Measurements from ENCODE around the gene APBA2. TPM values are rescaled to one million over a fixed set of nuclear protein-coding genes. Genes with fewer than 3 reads are reported as not detected.
"Not testable (repeated sequence)": the region's sequence is repeated elsewhere in the genome, so short reads cannot be mapped to it uniquely, and the experiment has no call there.

Gene APBA2
- total RNA-seq, result 10 to 100 TPM; 19.2 to 21.2 TPM

DNA sequence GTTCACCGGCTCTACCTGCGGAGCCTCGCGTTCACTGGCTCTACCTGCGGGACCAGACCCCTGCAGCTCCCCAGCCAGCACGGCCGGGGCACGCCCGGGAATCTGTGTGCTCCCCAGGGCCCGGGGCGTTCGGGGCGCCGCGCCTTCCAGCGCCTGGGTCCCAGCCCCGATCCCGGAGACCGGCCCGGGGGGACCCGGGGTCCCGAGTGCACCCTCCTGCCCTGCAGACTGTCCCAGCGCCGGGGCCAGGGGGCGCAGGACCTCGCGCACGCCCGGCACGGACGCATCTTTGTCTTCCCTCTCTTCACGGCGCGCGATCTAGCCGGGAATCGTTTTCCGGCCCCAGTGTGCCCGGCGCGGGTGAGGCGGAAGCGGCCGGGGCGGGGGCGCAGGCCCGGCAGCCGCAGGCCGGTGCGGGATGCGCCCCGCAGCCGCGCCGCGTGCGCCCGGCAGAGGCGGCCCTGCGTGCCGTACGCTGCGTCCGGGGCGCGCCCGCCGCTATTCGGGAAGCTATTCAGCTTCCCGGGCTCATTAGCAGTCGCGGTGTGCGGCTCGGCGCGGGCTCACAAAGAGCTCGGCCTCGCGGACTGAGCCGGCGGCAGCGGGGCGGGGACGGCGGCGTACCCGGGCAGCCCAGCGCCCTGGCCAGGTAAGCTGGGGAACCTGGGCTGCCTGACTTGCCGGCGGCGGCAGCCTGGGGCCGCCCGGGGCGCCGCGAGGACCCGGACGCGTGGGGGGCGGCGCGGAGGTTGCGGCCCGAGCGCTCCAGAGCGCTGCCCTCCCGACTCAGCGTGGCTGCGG, at the start of gene APBA2:
Gene APBA2, plus strand, starts transcription at position 345 of the 801 bp plus-strand sequence. CDS start 167,911 bp downstream, outside the sequence.
- CTCF ChIA-PET, result no interaction called here
- no peaks in the 10 kb centered on the region for H3K9me3 Mint-ChIP-seq
- POLR2A ChIA-PET, result no interaction called here

DNA sequence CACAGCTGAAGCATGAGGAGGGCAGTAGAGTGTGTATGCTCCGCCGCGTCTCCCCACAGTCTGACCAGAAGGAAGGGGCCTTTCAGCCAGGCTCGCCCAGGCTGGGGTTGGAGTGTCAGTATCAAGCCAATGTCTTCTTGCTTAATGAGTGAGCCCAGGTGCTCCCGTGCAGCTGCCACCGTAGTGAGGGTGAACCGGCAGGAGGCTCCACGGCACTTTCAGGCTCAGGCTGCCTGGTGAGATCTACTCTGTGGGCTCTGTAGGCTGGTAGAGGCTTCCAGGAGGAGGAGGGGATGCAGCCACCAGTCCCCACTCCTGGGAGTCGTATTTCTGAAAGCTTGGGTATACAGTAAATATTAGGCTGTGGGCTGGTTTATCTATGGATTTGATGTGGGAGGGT, 45.5 kb upstream of the APBA2 start:
- DNase-seq; H3K27me3 Mint-ChIP-seq; H3K36me3 Mint-ChIP-seq (ENCODE audit: low read depth); POLR2A ChIA-PET; H3K4me3 Mint-ChIP-seq; H3K4me1 Mint-ChIP-seq; H3K9me3 Mint-ChIP-seq; H3K27ac Mint-ChIP-seq; CTCF ChIA-PET: not testable (repeated sequence)

More for the DNA sequence above, at the start of gene APBA2:
- peak within 1 kb of the TSS; percentile 75 for H3K4me3 Mint-ChIP-seq
- peak; percentile 42 for DNase-seq
- peaks cover 6% of the 10 kb centered on the region for H3K36me3 Mint-ChIP-seq (ENCODE audit: low read depth)
- H3K27me3 Mint-ChIP-seq, result peaks cover 18% of the 10 kb centered on the region
- peaks cover 34% of the 10 kb centered on the region for H3K4me1 Mint-ChIP-seq
- H3K27ac Mint-ChIP-seq, result no peak within 1 kb of the TSS

DNA sequence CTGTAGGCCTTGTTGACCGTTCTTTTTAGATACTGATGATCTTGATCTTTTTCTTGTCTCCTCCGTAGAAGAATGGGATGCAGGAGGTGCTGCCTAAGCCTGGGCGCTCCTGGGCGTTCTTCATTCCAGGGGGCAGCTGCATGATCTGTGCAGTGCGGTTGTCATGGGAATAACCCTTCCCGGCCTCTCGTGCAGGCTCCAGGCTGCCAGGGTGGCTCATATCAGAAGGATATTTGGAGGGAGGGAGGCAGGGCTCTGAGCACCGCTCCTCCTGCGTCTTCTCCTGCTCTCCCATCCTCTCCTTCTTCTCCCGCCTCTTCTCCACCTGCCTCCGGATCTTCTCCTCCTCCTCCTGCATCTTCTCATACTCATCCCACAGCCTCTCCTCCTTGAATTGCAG, 43.6 kb upstream of the APBA2 start:
- CTCF ChIA-PET; H3K27ac Mint-ChIP-seq; POLR2A ChIA-PET; H3K36me3 Mint-ChIP-seq (ENCODE audit: low read depth); H3K27me3 Mint-ChIP-seq; DNase-seq; H3K9me3 Mint-ChIP-seq; H3K4me3 Mint-ChIP-seq; H3K4me1 Mint-ChIP-seq: not testable (repeated sequence)

DNA sequence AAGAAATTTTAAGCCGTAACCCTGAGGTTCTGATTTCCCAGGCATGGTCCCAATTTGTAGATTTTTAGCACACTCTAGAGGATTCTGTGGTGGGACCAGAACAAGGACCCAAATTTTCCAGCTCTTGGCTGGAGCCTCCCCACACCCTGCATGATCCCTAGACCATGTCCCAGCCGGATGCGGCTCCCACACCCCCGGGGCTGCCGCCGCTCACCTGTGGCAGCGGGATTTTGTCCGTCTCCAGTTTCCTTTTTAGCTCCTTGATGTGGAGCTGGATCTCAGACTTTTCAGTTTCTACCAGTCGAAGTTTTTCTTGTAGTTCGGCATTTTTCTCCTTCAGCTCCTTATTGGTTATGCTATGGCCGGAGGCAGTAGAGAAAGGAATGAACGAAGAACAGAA, 42.3 kb upstream of the APBA2 start:
- H3K9me3 Mint-ChIP-seq; H3K36me3 Mint-ChIP-seq (ENCODE audit: low read depth); H3K27me3 Mint-ChIP-seq; H3K27ac Mint-ChIP-seq; POLR2A ChIA-PET; H3K4me3 Mint-ChIP-seq; CTCF ChIA-PET; DNase-seq: not testable (repeated sequence)
- H3K4me1 Mint-ChIP-seq, result peaks cover 12% of the 10 kb centered on the region

DNA sequence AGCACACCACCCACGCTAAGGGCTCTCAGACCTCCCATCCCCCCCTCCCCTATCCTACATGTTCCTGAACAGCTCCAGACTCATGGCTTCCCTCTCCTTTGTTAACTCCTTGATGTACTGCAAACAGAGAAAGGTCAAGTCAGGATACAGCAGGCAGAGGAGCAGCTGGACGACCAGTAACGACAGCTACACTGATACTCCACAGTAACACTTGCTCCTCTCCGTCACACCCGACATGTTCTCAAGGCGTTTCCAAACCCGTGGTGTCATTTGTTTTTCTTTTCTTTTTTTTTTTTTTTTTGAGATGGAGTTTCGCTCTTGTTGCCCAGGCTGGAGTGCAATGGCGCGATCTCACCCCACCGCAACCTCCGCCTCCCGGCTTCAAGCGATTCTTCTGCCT, 41.6 kb upstream of the APBA2 start:
- H3K4me3 Mint-ChIP-seq; H3K9me3 Mint-ChIP-seq; H3K27ac Mint-ChIP-seq; CTCF ChIA-PET; POLR2A ChIA-PET; H3K36me3 Mint-ChIP-seq (ENCODE audit: low read depth); DNase-seq; H3K27me3 Mint-ChIP-seq: not testable (repeated sequence)
- peaks cover 13% of the 10 kb centered on the region for H3K4me1 Mint-ChIP-seq

DNA sequence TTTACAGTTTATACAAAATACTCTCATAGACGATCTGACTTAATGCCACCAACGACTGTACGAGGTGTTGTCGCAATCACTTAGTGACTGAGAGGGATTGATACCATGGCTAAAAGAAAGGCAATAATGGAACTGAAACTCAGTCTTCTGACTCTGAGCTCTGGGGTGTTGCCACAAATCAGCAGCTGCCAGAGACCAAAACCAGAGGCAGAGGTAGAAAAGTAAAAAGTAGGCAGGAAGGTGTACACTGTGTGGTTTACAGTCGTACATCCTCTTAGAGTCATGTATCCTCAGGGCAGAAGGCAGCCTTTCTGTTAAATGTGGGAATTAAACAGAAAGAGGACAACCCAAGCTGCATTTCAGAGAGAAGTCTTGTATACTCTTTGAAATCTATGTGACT, 38.5 kb upstream of the APBA2 start:
- CTCF ChIA-PET, result not testable (repeated sequence)
- H3K27ac Mint-ChIP-seq, result peak overlapping the region; percentile 64
- peak; percentile 41 for DNase-seq

DNA sequence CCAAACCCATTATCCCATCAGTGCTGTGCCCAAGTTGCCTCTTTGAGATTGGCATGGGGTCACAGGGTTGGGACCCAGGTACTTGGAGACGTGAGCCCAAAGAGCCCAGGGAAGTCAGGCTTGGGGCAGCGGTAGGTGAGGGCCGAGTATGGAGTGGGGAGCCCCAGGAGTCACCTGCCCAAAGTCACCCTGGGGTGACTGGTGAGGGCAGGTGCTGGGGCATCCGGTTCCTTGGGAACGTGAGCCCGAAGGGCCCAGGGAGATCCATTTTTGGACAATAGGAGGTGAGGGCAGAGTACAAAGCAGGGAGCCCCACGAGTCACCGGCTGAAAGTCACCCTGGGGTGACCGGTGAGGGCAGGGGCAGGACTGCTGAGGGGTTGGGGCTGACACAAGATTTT, 37.8 kb upstream of the APBA2 start:
- peaks cover 13% of the 10 kb centered on the region for H3K4me1 Mint-ChIP-seq
- H3K4me3 Mint-ChIP-seq; CTCF ChIA-PET; H3K36me3 Mint-ChIP-seq (ENCODE audit: low read depth); H3K27me3 Mint-ChIP-seq; DNase-seq; H3K9me3 Mint-ChIP-seq; POLR2A ChIA-PET: not testable (repeated sequence)
- peak overlapping the region; percentile 64 for H3K27ac Mint-ChIP-seq

More for the DNA sequence above, 38.5 kb upstream of the APBA2 start:
- H3K4me3 Mint-ChIP-seq; H3K36me3 Mint-ChIP-seq (ENCODE audit: low read depth); POLR2A ChIA-PET; H3K9me3 Mint-ChIP-seq; H3K27me3 Mint-ChIP-seq: not testable (repeated sequence)
- peaks cover 13% of the 10 kb centered on the region for H3K4me1 Mint-ChIP-seq

DNA sequence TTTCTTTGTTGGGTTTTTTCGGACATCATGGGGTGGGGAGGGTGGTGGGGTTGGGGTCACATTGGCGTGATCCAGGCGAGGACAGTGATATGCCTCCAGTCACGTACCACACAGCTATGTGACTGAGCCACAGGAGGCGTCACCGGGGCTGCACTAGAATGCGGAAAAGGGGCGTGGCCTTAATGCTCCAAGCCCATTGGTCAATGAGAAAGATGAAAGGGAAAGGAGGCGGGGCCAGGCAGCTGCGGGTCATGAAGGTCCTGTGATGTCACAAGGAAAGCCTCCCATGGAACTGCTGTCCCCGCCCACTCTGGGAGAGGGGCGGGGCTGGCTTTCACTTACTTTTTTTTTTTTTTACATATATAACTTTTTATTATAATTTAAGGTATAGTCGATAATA, 37.3 kb upstream of the APBA2 start, which contains the start of gene GOLGA6L7:
Gene GOLGA6L7, minus strand, starts transcription at position 124 of the 400 bp plus-strand sequence. Its CDS starts 95 bp downstream, at position 29.
- H3K27me3 Mint-ChIP-seq; POLR2A ChIA-PET; CTCF ChIA-PET; H3K36me3 Mint-ChIP-seq (ENCODE audit: low read depth); H3K9me3 Mint-ChIP-seq; H3K4me3 Mint-ChIP-seq: not testable (repeated sequence)
- peak; percentile 12 for DNase-seq
- Mint-ChIP-seq H3K27ac (peak within 1 kb of the TSS; percentile 64), H3K4me1 (peaks cover 13% of the 10 kb centered on the region)

DNA sequence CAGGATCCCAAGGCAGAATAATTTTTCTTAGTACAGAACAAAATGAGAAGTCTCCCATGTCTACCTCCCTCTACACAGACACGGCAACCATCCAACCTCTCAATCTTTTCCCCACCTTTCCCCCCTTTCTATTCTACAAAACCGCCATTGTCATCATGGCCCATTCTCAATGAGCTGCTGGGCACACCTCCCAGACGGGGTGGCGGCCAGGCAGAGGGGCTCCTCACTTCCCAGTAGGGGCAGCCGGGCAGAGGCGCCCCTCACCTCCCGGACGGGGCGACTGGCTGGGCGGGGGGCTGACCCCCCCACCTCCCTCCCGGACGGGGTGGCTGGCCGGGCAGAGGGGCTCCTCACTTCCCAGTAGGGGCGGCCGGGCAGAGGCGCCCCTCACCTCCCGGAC, 36.5 kb upstream of the APBA2 start:
- POLR2A ChIA-PET; H3K36me3 Mint-ChIP-seq (ENCODE audit: low read depth); H3K4me3 Mint-ChIP-seq; DNase-seq; H3K27me3 Mint-ChIP-seq; H3K9me3 Mint-ChIP-seq; CTCF ChIA-PET; H3K27ac Mint-ChIP-seq: not testable (repeated sequence)
- H3K4me1 Mint-ChIP-seq, result peaks cover 13% of the 10 kb centered on the region

DNA sequence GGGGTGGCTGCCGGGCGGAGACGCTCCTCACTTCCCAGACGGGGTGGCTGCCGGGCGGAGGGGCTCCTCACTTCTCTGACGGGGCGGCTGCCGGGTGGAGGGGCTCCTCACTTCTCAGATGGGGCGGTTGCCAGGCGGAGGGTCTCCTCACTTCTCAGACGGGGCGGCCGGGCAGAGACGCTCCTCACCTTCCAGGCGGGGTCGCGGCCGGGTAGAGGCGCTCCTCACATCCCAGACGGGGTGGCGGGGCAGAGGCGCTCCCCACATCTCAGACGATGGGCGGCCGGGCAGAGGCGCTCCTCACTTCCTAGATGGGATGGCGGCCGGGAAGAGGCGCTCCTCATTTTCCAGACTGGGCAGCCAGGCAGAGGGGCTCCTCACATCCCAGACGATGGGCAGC, 36.0 kb upstream of the APBA2 start:
- H3K4me1 Mint-ChIP-seq, result peaks cover 13% of the 10 kb centered on the region
- H3K9me3 Mint-ChIP-seq; H3K27ac Mint-ChIP-seq; CTCF ChIA-PET; POLR2A ChIA-PET; H3K36me3 Mint-ChIP-seq (ENCODE audit: low read depth); H3K27me3 Mint-ChIP-seq; DNase-seq; H3K4me3 Mint-ChIP-seq: not testable (repeated sequence)

DNA sequence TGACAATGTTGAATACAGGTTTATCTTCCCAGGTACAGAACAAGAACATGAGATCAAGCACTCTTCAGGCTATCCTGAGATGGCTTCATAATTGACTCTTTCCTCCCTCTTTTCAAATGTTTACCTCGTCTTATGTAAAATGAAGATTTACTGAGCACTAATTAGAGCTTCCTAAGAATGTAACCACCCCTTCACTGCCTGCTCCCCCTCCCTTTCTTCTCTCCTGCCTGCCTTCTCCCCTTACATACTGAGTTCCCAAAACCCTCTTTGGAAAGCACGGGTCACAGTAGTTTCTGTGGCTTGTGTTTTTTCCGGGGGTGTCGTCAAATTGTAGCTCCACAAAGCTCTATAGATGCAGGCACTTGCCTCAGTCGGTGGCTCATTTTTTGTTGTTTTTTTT, 32.1 kb upstream of the APBA2 start:
- H3K4me3 Mint-ChIP-seq, result not testable (repeated sequence)

DNA sequence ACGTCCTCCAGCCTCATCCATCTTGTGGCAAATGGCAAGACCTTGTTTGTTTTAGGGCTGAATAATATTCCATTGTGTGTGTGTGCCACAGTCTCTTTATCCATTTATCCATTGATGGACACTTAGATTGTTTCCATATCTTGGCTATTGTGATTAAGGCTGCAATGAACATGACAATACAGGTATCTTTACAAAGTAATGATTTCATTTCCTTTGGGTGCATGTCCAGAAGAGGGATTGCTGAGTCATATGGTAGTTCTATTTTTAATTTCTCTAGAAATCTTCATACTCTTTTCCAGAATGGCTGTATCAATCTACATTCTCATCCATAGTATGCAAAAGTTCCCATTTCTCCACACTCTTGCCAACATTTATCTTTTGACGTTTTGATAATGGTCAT, 31.2 kb upstream of the APBA2 start:
- H3K4me1 Mint-ChIP-seq; H3K27me3 Mint-ChIP-seq; H3K9me3 Mint-ChIP-seq; H3K27ac Mint-ChIP-seq; H3K36me3 Mint-ChIP-seq (ENCODE audit: low read depth); DNase-seq; POLR2A ChIA-PET; H3K4me3 Mint-ChIP-seq; CTCF ChIA-PET: not testable (repeated sequence)

More for the DNA sequence above, 32.1 kb upstream of the APBA2 start:
- H3K27me3 Mint-ChIP-seq; POLR2A ChIA-PET; DNase-seq; H3K36me3 Mint-ChIP-seq (ENCODE audit: low read depth); H3K9me3 Mint-ChIP-seq; H3K4me1 Mint-ChIP-seq; CTCF ChIA-PET; H3K27ac Mint-ChIP-seq: not testable (repeated sequence)

DNA sequence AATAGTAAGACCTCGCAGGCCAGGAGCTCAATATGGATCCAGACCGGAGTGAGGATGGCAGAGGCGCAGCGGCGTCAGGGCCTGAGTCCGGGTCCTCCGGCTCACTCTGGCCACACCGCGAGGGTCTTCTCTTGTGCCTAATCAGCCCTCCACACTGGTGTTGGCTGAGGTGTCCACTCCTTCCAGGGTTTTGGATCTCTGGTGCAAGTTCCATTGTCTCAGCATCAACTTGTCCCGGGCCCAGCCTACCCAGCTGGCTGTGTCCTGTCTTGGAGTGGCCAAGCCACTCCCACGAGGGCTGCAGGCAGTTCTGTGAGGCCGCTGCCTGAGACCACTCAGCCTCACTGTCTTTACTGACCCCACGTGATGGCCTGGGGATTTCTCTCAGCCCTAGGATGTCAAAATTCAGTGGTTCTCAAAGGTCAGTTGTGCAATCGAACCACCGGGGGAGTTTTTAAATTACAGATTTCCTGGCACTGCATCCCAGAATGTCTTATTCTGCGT, 24.7 kb upstream of the APBA2 start:
- no peak for DNase-seq
- Mint-ChIP-seq H3K9me3 (no peaks in the 10 kb centered on the region), H3K27me3 (no peaks in the 10 kb centered on the region), H3K27ac (no peak overlapping the region), H3K4me1 (no peaks in the 10 kb centered on the region), H3K4me3 (no peak overlapping the region), H3K36me3 (ENCODE audit: low read depth) (no peaks in the 10 kb centered on the region)
- CTCF ChIA-PET, result no interaction called here
- POLR2A ChIA-PET, result no interaction called here
